GM19351 (cell line): ENCODE results near the gene FMO3.

ENCODE experiments used
- ATAC-seq: cut with Tn5 transposase; IDR thresholded peaks from one replicate; pipeline ENCODE4 v1.9.1; 2021; ENCODE audit warnings: mild to moderate bottlenecking, moderate library complexity; ENCODE audit not compliant: unreplicated experiment

FMO3 gene

DNA sequence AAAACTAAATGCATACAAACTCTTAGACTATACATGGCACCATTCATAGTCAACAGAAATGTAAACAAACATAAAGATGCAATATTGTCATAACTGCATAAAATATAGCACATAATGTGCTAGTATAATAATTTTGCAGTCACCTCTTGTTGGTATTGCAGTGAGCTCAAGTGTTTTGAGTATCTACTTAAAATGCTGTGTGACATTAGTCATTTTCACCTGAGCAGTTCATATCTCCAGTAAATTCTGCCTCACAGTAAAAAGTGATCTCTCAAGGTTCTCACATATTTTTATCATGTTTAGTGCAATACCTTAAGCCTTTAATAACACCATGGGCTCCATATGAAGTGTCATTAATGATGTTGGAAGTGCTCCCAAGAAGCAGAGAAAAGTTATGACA, 64.8 kb downstream of the FMO3 start:
- no peak for ATAC-seq

DNA sequence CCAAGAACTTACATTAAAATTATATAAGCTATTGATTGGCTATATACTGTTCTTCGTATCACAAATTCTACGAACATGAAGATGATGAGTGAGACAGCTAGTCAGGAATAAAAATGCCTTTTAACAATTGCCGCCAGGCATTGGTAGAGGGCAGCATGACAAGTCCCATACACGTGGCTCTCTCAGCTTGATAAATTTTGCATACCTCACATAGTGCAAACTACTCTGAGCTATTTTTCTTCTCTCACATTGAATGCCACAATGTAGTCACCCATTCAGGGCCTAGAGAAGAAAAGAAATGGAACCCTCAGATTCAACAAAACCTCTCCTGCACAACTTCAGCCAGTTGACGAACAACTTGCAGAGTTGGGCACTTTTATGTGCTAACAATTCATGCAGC, 67.4 kb downstream of the FMO3 start:
- no peak for ATAC-seq

DNA sequence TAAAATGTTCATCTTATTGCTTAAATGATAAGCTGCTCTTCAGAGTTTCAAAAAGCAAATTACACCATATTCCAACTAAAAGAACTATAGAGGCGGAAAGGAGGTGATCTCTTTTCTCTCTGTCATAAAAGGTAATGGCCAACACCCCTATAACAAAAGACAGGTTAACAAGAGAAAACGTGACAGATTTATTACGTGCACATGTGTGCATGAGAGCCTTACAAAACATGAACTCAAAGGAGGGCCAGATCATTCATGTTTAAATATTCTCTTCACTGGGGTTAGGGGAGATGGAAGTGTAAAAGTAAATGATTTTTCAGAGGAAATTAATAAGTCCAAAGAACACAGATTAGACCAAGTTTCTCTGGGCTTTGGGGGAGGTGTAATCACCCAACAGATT, 67.8 kb downstream of the FMO3 start:
- ATAC-seq, result no peak

DNA sequence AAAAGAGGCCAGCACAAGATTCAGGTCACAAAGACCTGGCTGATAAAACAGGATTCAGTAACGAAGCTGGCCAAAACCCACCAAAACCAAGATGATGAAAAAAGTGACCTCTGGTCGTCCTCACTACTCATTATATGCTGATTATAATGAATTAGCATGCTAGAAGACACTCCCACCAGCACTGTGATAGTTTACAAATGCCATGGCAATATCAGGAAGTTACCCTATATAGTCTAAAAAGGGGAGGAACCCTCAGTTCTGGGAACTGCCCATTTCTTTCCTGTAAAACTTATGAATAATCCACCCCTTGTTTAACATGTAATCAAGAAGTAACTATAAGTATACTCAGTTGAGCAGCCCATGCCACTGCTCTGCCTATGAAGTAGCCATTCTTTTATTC, 68.4 kb downstream of the FMO3 start:
- ATAC-seq, result no peak

DNA sequence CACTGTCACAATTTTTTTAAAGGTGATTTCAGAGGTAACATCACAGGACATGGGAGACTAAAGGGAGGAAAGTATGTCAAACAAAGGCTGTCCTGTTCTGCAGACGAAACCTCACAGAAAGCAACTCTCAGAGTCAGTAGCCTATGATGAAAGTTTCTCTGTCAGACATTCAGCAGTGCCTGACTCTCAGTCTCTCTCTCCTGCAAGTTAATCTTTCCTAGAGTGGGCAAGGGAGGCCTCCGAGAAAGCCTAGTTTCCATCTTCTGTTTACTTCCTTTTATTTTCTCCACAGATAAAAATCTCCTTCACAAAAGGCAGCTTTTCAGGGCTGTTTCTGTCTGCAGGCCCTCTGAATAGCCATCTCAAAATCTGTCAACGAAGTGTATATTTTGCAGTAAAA, 69.5 kb downstream of the FMO3 start:
- ATAC-seq, result no peak

DNA sequence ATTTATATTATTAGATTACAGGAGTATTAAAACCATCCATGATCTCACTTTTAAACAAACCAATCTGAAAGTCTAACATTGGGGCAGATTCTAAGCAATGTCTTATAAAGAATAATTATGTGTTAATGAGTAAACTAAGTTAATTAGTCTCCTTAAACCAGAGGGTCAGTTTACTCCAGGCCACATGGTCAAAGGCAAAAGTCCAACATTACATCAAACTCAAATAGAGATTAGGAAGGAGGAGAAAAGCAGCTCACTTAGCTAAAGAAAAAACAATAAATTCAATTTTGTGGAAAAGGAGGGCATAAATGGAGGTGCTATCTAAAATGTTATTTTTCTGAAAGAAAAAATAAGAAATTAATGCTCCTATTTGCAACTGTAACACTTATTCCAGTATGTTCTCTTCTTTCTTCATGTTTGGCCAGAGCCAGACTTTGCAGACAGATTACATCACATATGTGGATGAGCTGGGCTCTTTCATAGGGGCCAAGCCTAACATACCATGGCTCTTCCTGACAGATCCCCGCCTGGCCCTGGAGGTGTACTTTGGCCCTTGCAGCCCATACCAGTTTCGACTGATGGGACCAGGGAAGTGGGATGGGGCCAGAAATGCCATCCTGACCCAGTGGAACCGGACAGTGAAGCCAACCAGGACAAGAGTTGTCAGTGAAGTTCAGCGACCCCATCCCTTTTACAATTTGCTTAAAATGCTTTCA, 70.1 kb downstream of the FMO3 start:
- ATAC-seq, result no peak

DNA sequence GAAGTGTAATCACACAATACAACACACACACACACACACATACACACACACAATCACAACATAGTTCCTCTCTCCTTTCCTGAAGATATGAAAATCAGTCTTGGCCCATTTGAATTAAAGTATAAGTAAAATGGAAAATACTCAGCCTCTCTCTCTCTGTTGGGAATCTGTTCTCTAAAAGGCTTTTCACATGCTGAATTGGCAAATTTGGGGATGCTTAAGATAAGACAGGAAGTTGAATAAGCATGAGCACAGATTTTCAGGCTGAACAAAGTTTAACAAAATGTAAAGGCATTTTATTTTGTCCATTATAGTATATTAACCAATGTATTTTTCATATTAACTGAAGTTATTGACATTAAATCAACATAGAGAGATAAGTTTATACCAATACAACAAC, 70.7 kb downstream of the FMO3 start:
- ATAC-seq, result no peak

DNA sequence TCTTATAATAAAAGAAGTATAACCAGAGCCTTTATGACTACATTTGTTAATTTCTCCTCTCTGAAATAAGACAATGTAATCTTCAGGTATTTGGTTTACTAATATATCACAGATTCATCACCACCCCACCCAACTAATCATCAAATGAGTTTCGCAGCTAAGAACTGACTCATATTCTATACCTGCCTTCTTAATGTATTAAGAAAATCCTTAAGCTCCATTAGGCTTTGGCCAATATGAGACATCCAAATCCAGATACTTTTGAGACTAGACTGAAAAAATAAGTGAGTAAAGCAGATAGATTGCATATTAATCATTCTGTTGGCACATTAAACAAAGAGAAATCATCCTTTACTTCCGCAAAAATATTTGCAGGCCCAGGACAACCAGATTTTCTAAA, 75.7 kb downstream of the FMO3 start:
- ATAC-seq, result no peak
